GM23338 (cell line): ENCODE data around the gene VASN. TPM values are rescaled to one million over a fixed set of nuclear protein-coding genes. Genes with fewer than 3 reads are reported as not detected.
A peak's percentile ranks its signal among the peaks of the same experiment; 100 is the strongest.

Experiments used
- ATAC-seq: fragments of 200-7000 bp; cut with Tn5 transposase; 3 replicates; pipeline ENCODE4 v1.9.1; 2020
- DNase-seq: peaks from one replicate; pipeline ENCODE4 v3.0.0-alpha.2; 2015; ENCODE audit warnings: low spot score
- H2AFZ ChIP-seq: fragments of 200-600 bp; sonication (generic); 2 replicates; pipeline ENCODE4 v1.8.0; 2016; ENCODE audit warnings: antibody characterized with exemption, mild to moderate bottlenecking, moderate library complexity
- H3F3A ChIP-seq: fragments of 200-600 bp; sonication (generic); replicated peaks from 2 replicates; pipeline ENCODE4 v1.8.0; 2017; ENCODE audit warnings: antibody characterized with exemption, mixed run types, low read depth
- H3K27ac ChIP-seq: fragments of 200-600 bp; sonication (generic); 2 replicates; pipeline ENCODE4 v1.6.1; 2016; ENCODE audit warnings: low read depth
- H3K27me3 ChIP-seq: fragments of 200-600 bp; sonication (generic); 2 replicates; pipeline ENCODE4 v1.8.0; 2016; ENCODE audit warnings: mild to moderate bottlenecking, mixed run types, moderate library complexity; ENCODE audit not compliant: insufficient read depth
- H3K36me3 ChIP-seq: fragments of 200-600 bp; sonication (generic); 2 replicates; pipeline ENCODE4 v1.8.0; 2016; ENCODE audit warnings: mild to moderate bottlenecking; ENCODE audit not compliant: insufficient read depth
- H3K4me1 ChIP-seq: fragments of 200-600 bp; sonication (generic); 2 replicates; pipeline ENCODE4 v1.8.0; 2016; ENCODE audit warnings: mild to moderate bottlenecking, moderate library complexity; ENCODE audit not compliant: insufficient read depth
- H3K4me2 ChIP-seq: fragments of 200-600 bp; sonication (generic); 2 replicates; pipeline ENCODE4 v1.7.1; 2017; ENCODE audit warnings: mixed run types
- H3K4me3 ChIP-seq: fragments of 200-600 bp; sonication (generic); 2 replicates; pipeline ENCODE4 v1.6.1; 2016; ENCODE audit warnings: mixed run types
- H3K79me2 ChIP-seq: fragments of 200-600 bp; sonication (generic); replicated peaks from 2 replicates; pipeline ENCODE4 v1.8.0; 2017; ENCODE audit warnings: mild to moderate bottlenecking; ENCODE audit not compliant: insufficient read depth
- H3K9me2 ChIP-seq: fragments of 200-600 bp; sonication (generic); 2 replicates; pipeline ENCODE4 v1.8.0; 2017; ENCODE audit not compliant: insufficient read depth
- H4K20me1 ChIP-seq: fragments of 200-600 bp; sonication (generic); replicated peaks from 2 replicates; pipeline ENCODE4 v1.8.0; 2017; ENCODE audit warnings: mild to moderate bottlenecking; ENCODE audit not compliant: insufficient read depth
- H3K27ac Mint-ChIP-seq: 2 replicates; pipeline ENCODE4 v1.8.0; 2020; ENCODE audit warnings: inconsistent platforms, mild to moderate bottlenecking, moderate library complexity, mixed read lengths
- H3K27me3 Mint-ChIP-seq: 3 replicates; pipeline ENCODE4 v1.8.0; 2022; ENCODE audit warnings: low read depth, mild to moderate bottlenecking, moderate library complexity, mixed read lengths, inconsistent platforms; ENCODE audit not compliant: insufficient read depth, poor library complexity
- H3K36me3 Mint-ChIP-seq: 3 replicates; pipeline ENCODE4 v1.8.0; 2021; ENCODE audit warnings: low read depth, mild to moderate bottlenecking, inconsistent platforms, moderate library complexity, mixed read lengths
- H3K4me1 Mint-ChIP-seq: 3 replicates; pipeline ENCODE4 v1.8.0; 2020; ENCODE audit warnings: mild to moderate bottlenecking, inconsistent platforms, mixed read lengths
- H3K4me3 Mint-ChIP-seq: 3 replicates; pipeline ENCODE4 v1.8.0; 2021; ENCODE audit warnings: moderate library complexity, mild to moderate bottlenecking, inconsistent platforms, mixed read lengths
- H3K9me3 Mint-ChIP-seq: 3 replicates; pipeline ENCODE4 v1.8.0; 2020; ENCODE audit warnings: moderate library complexity, mild to moderate bottlenecking, inconsistent platforms, mixed read lengths
- CREB1 ChIP-seq: fragments of 250-450 bp; sonication (Bioruptor Pico); IDR thresholded peaks from 2 replicates; pipeline ENCODE4 v1.5.0; 2020; ENCODE audit warnings: low read depth, mild to moderate bottlenecking, moderate library complexity
- EZH2 ChIP-seq: fragments of 200-600 bp; sonication (generic); IDR thresholded peaks from one replicate; pipeline ENCODE4 v1.8.0; 2017; ENCODE audit warnings: antibody characterized with exemption, mild to moderate bottlenecking, low read depth; ENCODE audit not compliant: unreplicated experiment
- EZH2phosphoT487 ChIP-seq: fragments of 200-600 bp; sonication (generic); IDR thresholded peaks from one replicate; pipeline ENCODE4 v1.8.1; 2018; ENCODE audit warnings: antibody characterized with exemption; ENCODE audit not compliant: unreplicated experiment
- JUNB ChIP-seq: IDR thresholded peaks from one replicate; pipeline ENCODE4 v1.6.1; 2016; ENCODE audit warnings: antibody characterized with exemption; ENCODE audit not compliant: unreplicated experiment
- NANOG ChIP-seq: IDR thresholded peaks from 2 replicates; pipeline ENCODE4 v1.6.1; 2016; ENCODE audit warnings: antibody characterized with exemption, borderline replicate concordance
- POLR2AphosphoS5 ChIP-seq: IDR thresholded peaks from 2 replicates; pipeline ENCODE4 v1.6.1; 2016; ENCODE audit warnings: antibody characterized with exemption, low read depth
- STAT1 ChIP-seq: IDR thresholded peaks from one replicate; pipeline ENCODE4 v1.6.1; 2016; ENCODE audit warnings: antibody characterized with exemption; ENCODE audit not compliant: unreplicated experiment
- ZNF331 ChIP-seq: fragments of 250-450 bp; sonication (Bioruptor Pico); IDR thresholded peaks from 2 replicates; pipeline ENCODE4 v1.5.0; 2020; ENCODE audit warnings: low read depth, mild to moderate bottlenecking, moderate library complexity
- polyA plus RNA-seq: library from polyadenylated mRNA; unstranded; fragments of >200 nt; fragmentation: Nextera tagmentation; extraction: Ambion mirVana; gene quantifications from 2 replicates; pipeline ENCODE4 v1.2.1, GENCODE V29; 2016
- total RNA-seq: library from RNA; depleted of rRNA; stranded (reverse); fragments of >200 nt; shearing (Covaris generic); gene quantifications from 2 replicates; pipeline ENCODE4 v1.2.3, GENCODE V29; 2014
- TF ChIP-seq, protein P1 (sequence below), 2 experiments: fragments of 200-600 bp in 1 of 2; sonication (generic) in 1 of 2; conservative IDR thresholded peaks; 2 replicates each; pipeline versions ENCODE4 v1.5.1 to v1.6.1; 2016 to 2017; ENCODE audit warnings: antibody characterized with exemption in 2 of 2, low read depth in 2 of 2, mild to moderate bottlenecking in 2 of 2, moderate library complexity in 1 of 2
- TF ChIP-seq, protein P2 (sequence below): IDR thresholded peaks from one replicate; pipeline ENCODE4 v1.6.1; 2018; ENCODE audit warnings: antibody characterized with exemption; ENCODE audit not compliant: unreplicated experiment

Gene VASN
- total and polyA plus RNA-seq, 2 experiments from 2014 or later, result 8.0 to 15.5 TPM

DNA sequence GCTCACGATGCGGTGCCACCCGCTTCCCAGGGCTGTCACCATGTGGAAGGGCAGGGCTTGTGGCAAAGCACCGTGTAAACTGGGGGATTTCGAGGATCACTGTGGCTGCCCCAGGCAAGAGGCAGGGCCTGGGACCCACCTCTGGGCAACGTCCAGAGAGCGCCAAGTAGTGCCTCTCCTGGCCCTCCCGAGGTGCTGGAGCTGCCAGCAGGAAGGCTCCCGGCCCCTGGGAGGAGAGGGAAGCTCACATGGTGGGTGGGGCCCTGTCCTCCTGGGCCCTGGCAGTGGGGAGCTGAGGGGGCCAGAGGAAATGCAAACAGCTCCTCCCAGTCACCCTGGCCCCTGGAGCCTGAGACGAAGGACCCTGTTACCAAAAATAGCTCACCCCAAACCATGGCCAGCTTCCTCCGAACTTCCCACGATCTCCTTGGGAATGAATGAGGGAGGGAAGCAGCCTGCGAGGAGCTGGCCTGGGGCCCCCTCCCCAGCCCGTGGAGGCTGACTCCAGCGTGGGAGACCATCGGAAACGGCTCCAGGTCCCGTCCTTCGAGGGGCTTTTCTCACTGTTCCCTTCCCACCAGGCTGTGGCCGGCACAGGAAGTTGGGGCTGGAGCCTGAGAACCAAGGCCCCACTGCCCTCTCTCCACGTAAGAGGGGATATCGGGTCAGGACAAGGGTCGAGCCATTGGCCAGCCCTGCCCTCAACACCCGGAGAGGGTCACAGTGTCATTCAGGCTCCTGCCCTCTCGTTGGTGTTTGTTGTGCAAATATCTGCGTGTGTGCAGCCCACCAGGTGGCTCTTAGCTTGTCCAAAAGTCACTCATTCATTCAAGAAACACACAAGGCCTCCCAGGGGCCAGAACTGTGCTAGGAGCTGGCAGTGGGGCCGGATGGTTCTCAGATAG is 17.7 kb downstream of the VASN start:
- Histone ChIP-seq H3K36me3 (no peaks in the 10 kb centered on the region), H4K20me1 (no peaks in the 10 kb centered on the region), H3K27me3 (no peaks in the 10 kb centered on the region), H3F3A (peaks cover 34% of the 10 kb centered on the region), H3K4me1 (peaks cover 43% of the 10 kb centered on the region), H3K79me2 (no peaks in the 10 kb centered on the region), H2AFZ (no peak overlapping the region), H3K27ac (peak overlapping the region; percentile 78), H3K4me2 (peak overlapping the region; percentile 48), H3K4me3 (no peak overlapping the region), H3K9me2 (no peaks in the 10 kb centered on the region)
- Mint-ChIP-seq H3K9me3 (no peaks in the 10 kb centered on the region), H3K4me1 (peaks cover 43% of the 10 kb centered on the region), H3K36me3 (no peaks in the 10 kb centered on the region; the same call in 2 of the 3 replicates), H3K27me3 (peaks cover 19% of the 10 kb centered on the region), H3K4me3 (no peak overlapping the region; the same call in 2 of the 3 replicates), H3K27ac (peak overlapping the region; percentile 78)
- no peak for ATAC-seq
- DNase-seq, result peak; percentile 25
- TF ChIP-seq EZH2, result no peak
- TF ChIP-seq, protein P1, sequence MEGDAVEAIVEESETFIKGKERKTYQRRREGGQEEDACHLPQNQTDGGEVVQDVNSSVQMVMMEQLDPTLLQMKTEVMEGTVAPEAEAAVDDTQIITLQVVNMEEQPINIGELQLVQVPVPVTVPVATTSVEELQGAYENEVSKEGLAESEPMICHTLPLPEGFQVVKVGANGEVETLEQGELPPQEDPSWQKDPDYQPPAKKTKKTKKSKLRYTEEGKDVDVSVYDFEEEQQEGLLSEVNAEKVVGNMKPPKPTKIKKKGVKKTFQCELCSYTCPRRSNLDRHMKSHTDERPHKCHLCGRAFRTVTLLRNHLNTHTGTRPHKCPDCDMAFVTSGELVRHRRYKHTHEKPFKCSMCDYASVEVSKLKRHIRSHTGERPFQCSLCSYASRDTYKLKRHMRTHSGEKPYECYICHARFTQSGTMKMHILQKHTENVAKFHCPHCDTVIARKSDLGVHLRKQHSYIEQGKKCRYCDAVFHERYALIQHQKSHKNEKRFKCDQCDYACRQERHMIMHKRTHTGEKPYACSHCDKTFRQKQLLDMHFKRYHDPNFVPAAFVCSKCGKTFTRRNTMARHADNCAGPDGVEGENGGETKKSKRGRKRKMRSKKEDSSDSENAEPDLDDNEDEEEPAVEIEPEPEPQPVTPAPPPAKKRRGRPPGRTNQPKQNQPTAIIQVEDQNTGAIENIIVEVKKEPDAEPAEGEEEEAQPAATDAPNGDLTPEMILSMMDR (conservative IDR thresholded peaks at IDR 0.05; ENCODE audit: low read depth in 2 of 2), result 0 out of 4 replicates have a peak, but pooled peaks of 1 of the 2 experiments have one; percentile 1
- TF ChIP-seq POLR2AphosphoS5, result no peak
- no peak for TF ChIP-seq NANOG
- TF ChIP-seq ZNF331 (CRISPR knock-in tag), result no peak

DNA sequence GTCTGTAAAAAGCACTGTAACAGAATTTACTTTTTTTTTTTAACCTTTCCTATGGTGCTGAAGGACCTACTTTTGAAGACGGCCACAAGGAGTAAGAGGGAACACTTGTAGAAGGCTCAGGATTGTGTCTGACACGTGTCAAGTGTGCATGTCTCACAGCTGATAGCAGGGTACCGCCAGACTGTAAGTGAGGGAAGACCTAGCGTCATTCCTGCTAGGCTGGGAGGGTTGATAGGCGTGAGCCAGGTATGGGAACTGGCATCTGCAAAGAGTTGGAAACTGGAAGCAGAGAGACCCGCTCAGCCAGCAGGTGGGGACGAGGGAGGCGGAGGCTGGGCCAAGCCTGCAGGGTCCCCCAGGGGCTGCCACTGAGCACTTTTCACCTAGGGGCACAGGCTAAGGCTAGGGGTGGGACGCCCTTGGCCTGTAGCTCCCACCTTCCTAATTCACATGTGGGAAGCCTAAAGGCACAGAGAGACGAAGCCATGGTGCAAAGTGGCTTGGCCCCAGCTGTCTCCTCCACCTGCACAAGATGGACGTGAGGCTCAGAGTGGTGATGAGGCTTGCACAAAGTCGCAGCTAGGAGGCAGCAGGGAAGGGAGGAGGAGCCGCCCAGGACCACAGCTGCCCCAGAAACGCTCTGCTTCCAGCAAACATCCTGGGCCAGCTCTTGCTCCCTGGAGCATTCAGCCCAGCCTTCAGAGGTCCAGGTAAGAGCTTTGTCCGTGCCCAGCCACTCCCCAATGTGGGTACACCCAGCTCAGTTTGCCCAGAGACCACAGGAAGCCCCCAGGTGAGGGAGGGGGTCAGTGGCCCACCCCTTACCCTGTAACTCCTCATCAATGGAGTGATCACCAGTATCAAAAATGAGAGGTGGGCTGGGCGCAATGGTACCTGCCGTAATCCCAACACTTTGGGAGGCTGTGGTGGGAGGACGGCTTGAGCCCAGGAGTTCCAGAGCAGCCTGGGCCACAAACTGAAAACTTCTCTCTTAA is 18.9 kb downstream of the VASN start:
- Mint-ChIP-seq H3K36me3 (no peaks in the 10 kb centered on the region; the same call in 2 of the 3 replicates), H3K4me1 (peaks cover 45% of the 10 kb centered on the region), H3K4me3 (peak overlapping the region; percentile 6; the same call in 1 of the 3 replicates), H3K27me3 (peaks cover 21% of the 10 kb centered on the region), H3K27ac (peak overlapping the region; percentile 83), H3K9me3 (no peaks in the 10 kb centered on the region)
- H3K27me3 ChIP-seq, result no peaks in the 10 kb centered on the region
- H3K4me2 ChIP-seq, result no peak overlapping the region
- H3K79me2 ChIP-seq, result no peaks in the 10 kb centered on the region
- H3K4me1 ChIP-seq, result peaks cover 43% of the 10 kb centered on the region
- DNase-seq (peak; percentile 74), ATAC-seq (peak; percentile 10)
- no peaks in the 10 kb centered on the region for H3K36me3 ChIP-seq
- H3F3A ChIP-seq, result peaks cover 34% of the 10 kb centered on the region
- no peaks in the 10 kb centered on the region for H3K9me2 ChIP-seq
- H3K27ac ChIP-seq, result peak overlapping the region; percentile 100; the same call in 1 of the 2 replicates
- H3K4me3 ChIP-seq, result no peak overlapping the region
- H4K20me1 ChIP-seq, result no peaks in the 10 kb centered on the region
- no peak overlapping the region for H2AFZ ChIP-seq
- TF ChIP-seq, protein P2, sequence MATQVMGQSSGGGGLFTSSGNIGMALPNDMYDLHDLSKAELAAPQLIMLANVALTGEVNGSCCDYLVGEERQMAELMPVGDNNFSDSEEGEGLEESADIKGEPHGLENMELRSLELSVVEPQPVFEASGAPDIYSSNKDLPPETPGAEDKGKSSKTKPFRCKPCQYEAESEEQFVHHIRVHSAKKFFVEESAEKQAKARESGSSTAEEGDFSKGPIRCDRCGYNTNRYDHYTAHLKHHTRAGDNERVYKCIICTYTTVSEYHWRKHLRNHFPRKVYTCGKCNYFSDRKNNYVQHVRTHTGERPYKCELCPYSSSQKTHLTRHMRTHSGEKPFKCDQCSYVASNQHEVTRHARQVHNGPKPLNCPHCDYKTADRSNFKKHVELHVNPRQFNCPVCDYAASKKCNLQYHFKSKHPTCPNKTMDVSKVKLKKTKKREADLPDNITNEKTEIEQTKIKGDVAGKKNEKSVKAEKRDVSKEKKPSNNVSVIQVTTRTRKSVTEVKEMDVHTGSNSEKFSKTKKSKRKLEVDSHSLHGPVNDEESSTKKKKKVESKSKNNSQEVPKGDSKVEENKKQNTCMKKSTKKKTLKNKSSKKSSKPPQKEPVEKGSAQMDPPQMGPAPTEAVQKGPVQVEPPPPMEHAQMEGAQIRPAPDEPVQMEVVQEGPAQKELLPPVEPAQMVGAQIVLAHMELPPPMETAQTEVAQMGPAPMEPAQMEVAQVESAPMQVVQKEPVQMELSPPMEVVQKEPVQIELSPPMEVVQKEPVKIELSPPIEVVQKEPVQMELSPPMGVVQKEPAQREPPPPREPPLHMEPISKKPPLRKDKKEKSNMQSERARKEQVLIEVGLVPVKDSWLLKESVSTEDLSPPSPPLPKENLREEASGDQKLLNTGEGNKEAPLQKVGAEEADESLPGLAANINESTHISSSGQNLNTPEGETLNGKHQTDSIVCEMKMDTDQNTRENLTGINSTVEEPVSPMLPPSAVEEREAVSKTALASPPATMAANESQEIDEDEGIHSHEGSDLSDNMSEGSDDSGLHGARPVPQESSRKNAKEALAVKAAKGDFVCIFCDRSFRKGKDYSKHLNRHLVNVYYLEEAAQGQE, result no peak
- TF ChIP-seq, protein P1 (conservative IDR thresholded peaks at IDR 0.05; ENCODE audit: low read depth in 2 of 2), result peak; percentile 34 to 67; a peak in 3 of 4 replicates
- TF ChIP-seq NANOG (0 out of 2 replicates have a peak, but pooled peaks have one; percentile 22), STAT1 (no peak), JUNB (no peak), CREB1 (CRISPR knock-in tag) (no peak), EZH2phosphoT487 (no peak)
